ENCODE results near the gene SULT1B1.

Gene SULT1B1

GRCh38 chr4:69750346-69750745, 10.1 kb downstream of the SULT1B1 start:
- DNase-seq (ENCODE audit: low read depth in 1 of 2, low spot score in 1 of 2), result no peak

- DNase-seq (ENCODE audit: low read depth in 1 of 2, low spot score in 1 of 2), result no peak
Measured at GRCh38 chr4:69749771-69750170, 10.6 kb downstream of the SULT1B1 start.

GRCh38 chr4:69748173-69748572, 12.2 kb downstream of the SULT1B1 start:
- DNase-seq (ENCODE audit: low read depth in 1 of 2, low spot score in 1 of 2), result no peak

GRCh38 chr4:69744157-69744478, 16.3 kb downstream of the SULT1B1 start:
- DNase-seq (ENCODE audit: low read depth in 1 of 2, low spot score in 1 of 2), result no peak

GRCh38 chr4:69743476-69744156, 16.8 kb downstream of the SULT1B1 start:
- no peak for DNase-seq (ENCODE audit: low read depth in 1 of 2, low spot score in 1 of 2)

- no peak for DNase-seq (ENCODE audit: low read depth in 1 of 2, low spot score in 1 of 2)
Measured at GRCh38 chr4:69742596-69742995, 17.8 kb downstream of the SULT1B1 start.

- DNase-seq (ENCODE audit: low read depth in 1 of 2, low spot score in 1 of 2), result no peak
Measured at GRCh38 chr4:69738872-69739271, 21.5 kb downstream of the SULT1B1 start.

- DNase-seq (ENCODE audit: low read depth in 1 of 2, low spot score in 1 of 2), result no peak
Measured at GRCh38 chr4:69735119-69735518, 25.3 kb downstream of the SULT1B1 start.

GRCh38 chr4:69731847-69732246, 28.6 kb downstream of the SULT1B1 start:
- DNase-seq (ENCODE audit: low read depth in 1 of 2, low spot score in 1 of 2), result no peak

GRCh38 chr4:69731241-69731640, 29.2 kb downstream of the SULT1B1 start:
- DNase-seq (ENCODE audit: low read depth in 1 of 2, low spot score in 1 of 2), result no peak

- no peak for DNase-seq (ENCODE audit: low read depth in 1 of 2, low spot score in 1 of 2)
Measured at GRCh38 chr4:69730002-69730401, 30.4 kb downstream of the SULT1B1 start.

GRCh38 chr4:69727926-69728325, 32.5 kb downstream of the SULT1B1 start:
- no peak for DNase-seq (ENCODE audit: low read depth in 1 of 2, low spot score in 1 of 2)

GRCh38 chr4:69727426-69727825, 33.0 kb downstream of the SULT1B1 start:
- DNase-seq (ENCODE audit: low read depth in 1 of 2, low spot score in 1 of 2), result no peak

- no peak for DNase-seq (ENCODE audit: low read depth in 1 of 2, low spot score in 1 of 2)
Measured at GRCh38 chr4:69726971-69727370, 33.4 kb downstream of the SULT1B1 start.

GRCh38 chr4:69718396-69719271, 41.8 kb downstream of the SULT1B1 start:
- no peak for DNase-seq (ENCODE audit: low read depth in 1 of 2, low spot score in 1 of 2)

- no peak for DNase-seq (ENCODE audit: low read depth in 1 of 2, low spot score in 1 of 2)
Measured at GRCh38 chr4:69717778-69718177, 42.6 kb downstream of the SULT1B1 start.

GRCh38 chr4:69716654-69717053, 43.8 kb downstream of the SULT1B1 start:
- DNase-seq (ENCODE audit: low read depth in 1 of 2, low spot score in 1 of 2), result no peak

GRCh38 chr4:69714086-69714485, 46.3 kb downstream of the SULT1B1 start:
- no peak for DNase-seq (ENCODE audit: low read depth in 1 of 2, low spot score in 1 of 2)

GRCh38 chr4:69713593-69713992, 46.8 kb downstream of the SULT1B1 start:
- DNase-seq (ENCODE audit: low read depth in 1 of 2, low spot score in 1 of 2), result no peak

GRCh38 chr4:69710580-69710979, 49.8 kb downstream of the SULT1B1 start:
- DNase-seq (ENCODE audit: low read depth in 1 of 2, low spot score in 1 of 2), result no peak

- no peak for DNase-seq (ENCODE audit: low read depth in 1 of 2, low spot score in 1 of 2)
Measured at GRCh38 chr4:69708211-69708610, 52.2 kb downstream of the SULT1B1 start.

GRCh38 chr4:69707807-69708206, 52.6 kb downstream of the SULT1B1 start:
- no peak for DNase-seq (ENCODE audit: low read depth in 1 of 2, low spot score in 1 of 2)

- DNase-seq (ENCODE audit: low read depth in 1 of 2, low spot score in 1 of 2), result no peak
Measured at GRCh38 chr4:69702201-69702600, 58.2 kb downstream of the SULT1B1 start.
